ENCODE results near the gene KIF24.

DNA sequence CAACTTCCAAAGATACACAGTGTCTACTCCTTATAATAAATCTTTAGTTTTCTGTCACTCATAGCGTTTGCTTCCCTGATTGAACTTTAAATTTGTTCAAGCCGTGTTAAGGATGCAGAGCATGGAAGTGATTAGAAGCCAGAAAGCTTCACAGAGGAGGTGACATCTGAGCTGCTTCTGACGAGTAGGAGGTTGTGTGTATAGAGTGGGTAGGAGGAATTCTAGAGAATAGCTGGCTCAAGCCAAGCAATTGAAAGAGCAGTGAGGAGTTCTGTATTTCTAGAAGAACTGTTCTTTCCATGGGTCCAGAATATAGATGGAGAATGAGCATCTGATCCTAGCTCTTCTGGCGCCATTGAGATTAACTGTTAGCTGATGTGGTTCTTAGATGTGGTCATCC lies 6.3 kb upstream of the KIF24 start:
- TF ChIP-seq, protein P1, sequence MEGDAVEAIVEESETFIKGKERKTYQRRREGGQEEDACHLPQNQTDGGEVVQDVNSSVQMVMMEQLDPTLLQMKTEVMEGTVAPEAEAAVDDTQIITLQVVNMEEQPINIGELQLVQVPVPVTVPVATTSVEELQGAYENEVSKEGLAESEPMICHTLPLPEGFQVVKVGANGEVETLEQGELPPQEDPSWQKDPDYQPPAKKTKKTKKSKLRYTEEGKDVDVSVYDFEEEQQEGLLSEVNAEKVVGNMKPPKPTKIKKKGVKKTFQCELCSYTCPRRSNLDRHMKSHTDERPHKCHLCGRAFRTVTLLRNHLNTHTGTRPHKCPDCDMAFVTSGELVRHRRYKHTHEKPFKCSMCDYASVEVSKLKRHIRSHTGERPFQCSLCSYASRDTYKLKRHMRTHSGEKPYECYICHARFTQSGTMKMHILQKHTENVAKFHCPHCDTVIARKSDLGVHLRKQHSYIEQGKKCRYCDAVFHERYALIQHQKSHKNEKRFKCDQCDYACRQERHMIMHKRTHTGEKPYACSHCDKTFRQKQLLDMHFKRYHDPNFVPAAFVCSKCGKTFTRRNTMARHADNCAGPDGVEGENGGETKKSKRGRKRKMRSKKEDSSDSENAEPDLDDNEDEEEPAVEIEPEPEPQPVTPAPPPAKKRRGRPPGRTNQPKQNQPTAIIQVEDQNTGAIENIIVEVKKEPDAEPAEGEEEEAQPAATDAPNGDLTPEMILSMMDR (IDR thresholded peaks at IDR 0.05), result no peak
- no peak for TF ChIP-seq POLR2A (IDR thresholded peaks at IDR 0.05)
